Ascending aorta (tissue), 2 donors: ENCODE data around the gene SH3PXD2A. TPM values are rescaled to one million over a fixed set of nuclear protein-coding genes. Genes with fewer than 3 reads are reported as not detected.

Experiments
- DNase-seq, 2 donors: peaks; one replicate each; pipeline ENCODE4 v3.0.0-alpha.2; 2019; ENCODE audit warnings: low spot score in 2 of 2
- H3K27ac ChIP-seq, 2 donors: fragments of 200-600 bp; sonication (generic); one replicate each; pipeline ENCODE4 v1.5.1; 2016 to 2017; ENCODE audit warnings: mild to moderate bottlenecking in 1 of 2
- H3K27me3 ChIP-seq: fragments of 200-600 bp; sonication (generic); one replicate; pipeline ENCODE4 v1.5.1; 2017
- H3K36me3 ChIP-seq, 2 donors: fragments of 200-600 bp; sonication (generic); one replicate each; pipeline ENCODE4 v1.5.1; 2016
- H3K4me1 ChIP-seq, 2 donors: fragments of 200-600 bp; sonication (generic); one replicate each; pipeline ENCODE4 v1.5.1; 2016 to 2017; ENCODE audit warnings: mild to moderate bottlenecking in 1 of 2
- H3K4me3 ChIP-seq, 2 donors: fragments of 200-600 bp; sonication (generic); one replicate each; pipeline ENCODE4 v1.5.1; 2016 to 2017; ENCODE audit warnings: mild to moderate bottlenecking in 1 of 2
- H3K9me3 ChIP-seq, 2 donors: fragments of 200-600 bp; sonication (generic); one replicate each; pipeline ENCODE4 v1.5.1; 2016
- CTCF ChIP-seq, 3 experiments: fragments of 200-600 bp in 2 of 3; fragments of 450-650 bp in 1 of 3; sonication (generic) in 2 of 3; IDR thresholded peaks; one replicate each; pipeline ENCODE4 v1.5.1; 2016 to 2019; ENCODE audit warnings: antibody characterized with exemption in 3 of 3, mild to moderate bottlenecking in 1 of 3, moderate library complexity in 1 of 3
- intact Hi-C: fragments of 100-400 bp; cut with DNase I; formaldehyde crosslinking; loops from one replicate; pipeline ENCODE4 v1.15.1; 2023
- total RNA-seq: library from RNA; depleted of rRNA; stranded (reverse); fragments of >200 nt; gene quantifications from one replicate; pipeline ENCODE4 v1.1.0, GENCODE V29; 2016

SH3PXD2A gene
- total RNA-seq, 1 donor from 2014 or later = 50.0 TPM

DNA sequence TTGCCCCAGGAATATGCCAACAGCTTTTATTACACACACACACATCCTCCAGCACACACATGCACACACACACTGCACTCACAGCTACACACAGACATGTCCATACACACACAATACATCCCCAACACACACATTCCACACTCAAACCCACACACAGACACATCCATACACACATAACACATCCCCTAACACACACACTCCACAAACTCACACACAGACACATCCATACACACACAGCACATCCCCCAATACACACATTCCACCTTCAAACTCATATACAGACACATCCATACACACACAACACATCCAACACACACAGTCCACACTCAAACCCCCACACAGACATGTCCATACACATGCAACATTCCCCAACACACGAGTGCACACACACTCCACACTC, 19.1 kb downstream of the SH3PXD2A start:
- H3K4me1 ChIP-seq = peaks cover 24 to 31% of the 10 kb centered on the region in 2 donors
- DNase-seq = no peak
- no peak for TF ChIP-seq CTCF (IDR thresholded peaks at IDR 0.05)
- H3K36me3 ChIP-seq = no peaks in the 10 kb centered on the region
- no peak overlapping the region for H3K27ac ChIP-seq
- intact Hi-C loops = loop anchor here (2.0 kb wide), 1 partner anchor 15 kb away; no protein-coding TSS in a partner anchor
- no peak overlapping the region for H3K4me3 ChIP-seq
- H3K27me3 ChIP-seq = no peaks in the 10 kb centered on the region
- no peaks in the 10 kb centered on the region for H3K9me3 ChIP-seq

DNA sequence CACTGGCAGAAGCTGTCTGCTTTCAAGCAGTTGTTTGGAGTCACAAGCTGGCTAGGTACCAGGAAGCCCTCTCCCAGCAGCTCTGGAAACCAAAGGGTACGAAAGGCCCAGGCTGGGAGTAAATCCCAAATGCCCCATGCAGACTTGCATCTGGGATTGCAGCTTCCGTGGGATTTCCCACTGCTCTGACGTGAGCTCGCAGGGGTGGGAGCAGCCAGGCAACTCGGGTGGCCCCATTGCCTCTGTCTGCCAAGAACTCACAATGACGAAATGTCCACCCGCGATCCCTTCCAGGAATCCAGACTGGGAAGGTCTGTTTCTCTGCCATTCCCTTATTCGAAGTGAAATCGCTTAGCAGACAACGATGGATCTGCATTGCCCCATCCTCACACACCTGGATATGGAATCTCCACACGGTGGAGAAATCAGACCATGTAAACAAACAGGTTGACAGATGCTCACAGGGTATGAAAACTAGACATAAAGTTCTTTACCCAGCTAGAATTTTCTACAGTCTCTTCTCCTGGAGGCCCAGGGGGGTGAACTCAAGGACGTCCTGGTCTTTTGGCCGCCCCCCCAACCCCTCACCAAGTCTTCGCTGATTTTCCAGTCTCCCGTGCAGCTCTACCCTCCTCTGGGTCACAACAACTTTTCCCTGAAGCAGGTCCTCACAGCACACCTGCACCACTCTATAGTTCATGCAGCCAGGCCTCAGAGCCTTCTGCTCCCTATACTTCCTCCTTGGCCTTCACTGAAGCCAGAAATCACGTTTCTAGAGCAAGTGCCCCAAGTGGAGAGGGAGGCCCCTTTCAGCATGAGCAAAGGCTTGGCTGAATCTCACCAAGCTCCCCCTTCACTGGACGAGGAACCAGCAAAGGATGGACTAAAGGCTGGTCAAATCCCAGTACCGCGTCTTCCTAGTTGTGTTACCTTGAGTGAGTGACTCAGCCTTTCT, 20.0 kb downstream of the SH3PXD2A start:
- DNase-seq = peak in 1 of 2 donors; percentile 87
- Histone ChIP-seq H3K27me3 (no peaks in the 10 kb centered on the region), H3K4me1 (peaks cover 24 to 28% of the 10 kb centered on the region in 2 donors)

DNA sequence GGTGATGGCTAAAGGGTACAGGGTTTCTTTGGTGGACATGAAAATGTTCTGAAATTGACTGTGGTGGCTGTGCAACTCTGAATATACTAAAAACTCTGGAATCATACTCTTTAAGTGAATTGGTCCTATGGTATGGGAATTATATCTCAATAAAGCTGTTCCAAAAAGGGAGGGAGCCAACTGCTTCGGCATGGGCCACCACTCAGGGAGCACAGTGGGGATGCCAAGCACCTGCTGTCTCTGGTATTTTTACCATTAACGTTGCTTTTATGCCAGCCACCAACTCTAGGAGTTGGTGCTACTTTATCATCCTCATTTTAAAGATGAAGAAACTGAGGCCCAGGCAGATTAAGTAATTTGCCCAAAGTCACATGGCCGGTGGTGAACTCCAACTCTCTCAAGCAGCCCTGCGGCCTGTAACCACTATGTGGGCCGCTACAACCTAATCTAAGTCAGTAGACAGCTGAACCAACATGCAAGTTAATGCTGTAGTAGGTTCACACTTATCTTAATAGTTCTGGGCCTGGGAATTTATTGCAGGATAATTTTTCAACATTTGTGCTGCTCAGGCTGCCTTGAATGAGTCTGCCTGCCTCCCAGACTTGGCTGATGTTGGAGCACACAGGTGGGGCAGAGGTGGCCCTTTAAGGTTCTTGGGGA, 20.8 kb downstream of the SH3PXD2A start:
- peaks cover 21 to 25% of the 10 kb centered on the region in 2 donors for H3K4me1 ChIP-seq
- DNase-seq = no peak
- peak overlapping the region in 1 of 2 donors; percentile 55 for H3K27ac ChIP-seq
- H3K4me3 ChIP-seq = no peak overlapping the region
- no peaks in the 10 kb centered on the region for H3K27me3 ChIP-seq
- intact Hi-C loops = no loop called here
- no peaks in the 10 kb centered on the region for H3K9me3 ChIP-seq
- TF ChIP-seq CTCF (IDR thresholded peaks at IDR 0.05) = no peak
- no peaks in the 10 kb centered on the region for H3K36me3 ChIP-seq

More for the DNA sequence above, 20.0 kb downstream of the SH3PXD2A start:
- no peaks in the 10 kb centered on the region for H3K36me3 ChIP-seq
- no peaks in the 10 kb centered on the region for H3K9me3 ChIP-seq
- H3K27ac ChIP-seq = peak overlapping the region in 1 of 2 donors; percentile 55
- intact Hi-C loops = loop anchor here (2.0 kb wide), 1 partner anchor 15 kb away; no protein-coding TSS in a partner anchor
- H3K4me3 ChIP-seq = no peak overlapping the region
- no peak for TF ChIP-seq CTCF (IDR thresholded peaks at IDR 0.05)

DNA sequence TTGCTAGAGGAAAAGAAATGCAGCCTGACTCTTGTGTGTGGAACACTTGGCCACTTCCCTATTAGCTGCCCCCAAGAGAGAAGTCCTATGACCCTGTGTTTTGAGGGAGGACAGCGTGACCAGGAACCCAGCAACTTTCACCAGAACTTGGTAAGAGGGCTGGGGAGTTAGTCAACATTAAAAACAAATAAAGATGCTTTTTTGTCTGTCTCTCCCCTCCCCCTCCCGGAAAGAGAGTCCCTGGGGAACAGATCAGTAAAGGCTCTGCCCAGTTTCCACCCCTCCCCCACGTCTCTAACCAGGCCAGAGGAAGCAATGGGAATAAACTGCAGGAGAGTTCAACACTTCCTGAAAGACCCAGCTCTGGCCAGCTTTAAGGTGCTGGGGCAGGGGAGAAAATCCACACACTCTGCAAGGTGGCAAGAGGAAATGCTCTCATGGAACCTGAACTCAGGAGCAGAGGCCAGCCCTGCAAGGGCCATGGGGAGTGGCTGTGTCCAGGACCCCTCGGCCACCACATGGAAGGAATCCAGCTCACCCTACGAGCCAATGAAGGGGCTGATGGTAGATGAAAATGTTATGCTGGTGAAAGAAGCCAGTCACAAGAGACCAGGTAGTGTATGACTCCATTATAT, 21.5 kb downstream of the SH3PXD2A start:
- Histone ChIP-seq H3K27ac (peak overlapping the region in 1 of 2 donors; percentile 55), H3K4me3 (no peak overlapping the region), H3K27me3 (no peaks in the 10 kb centered on the region), H3K36me3 (no peaks in the 10 kb centered on the region), H3K4me1 (peaks cover 19 to 25% of the 10 kb centered on the region in 2 donors), H3K9me3 (no peaks in the 10 kb centered on the region)
- no peak for DNase-seq
- intact Hi-C loops = no loop called here
- no peak for TF ChIP-seq CTCF (IDR thresholded peaks at IDR 0.05)

DNA sequence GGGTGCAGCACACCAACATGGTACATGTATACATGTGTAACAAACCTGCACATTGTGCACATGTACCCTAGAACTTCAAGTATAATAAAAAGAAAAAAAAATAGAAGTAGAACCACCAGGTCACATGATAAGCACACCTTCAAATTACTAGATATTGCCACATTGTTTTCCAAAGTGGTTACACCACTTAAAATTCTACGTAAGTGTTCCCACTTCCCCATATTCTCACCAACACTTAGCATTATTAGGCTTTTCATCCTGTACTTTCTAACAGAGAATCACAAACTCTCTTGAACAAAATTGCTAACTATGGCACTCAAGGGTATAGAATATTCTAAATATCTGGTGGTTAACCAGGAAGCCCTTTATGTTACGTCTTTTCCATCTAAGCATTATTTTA, 22.6 kb downstream of the SH3PXD2A start:
- Histone ChIP-seq H3K36me3 (no peaks in the 10 kb centered on the region), H3K27ac (no peak overlapping the region), H3K4me3 (no peak overlapping the region), H3K27me3 (no peaks in the 10 kb centered on the region), H3K9me3 (no peaks in the 10 kb centered on the region), H3K4me1 (peaks cover 16 to 20% of the 10 kb centered on the region in 2 donors)
- DNase-seq = no peak
- intact Hi-C loops = no loop called here
- no peak for TF ChIP-seq CTCF (IDR thresholded peaks at IDR 0.05)
